HG03575 (cell line): ENCODE data around the gene PCDHGC3.

Experiments
- ATAC-seq: cut with Tn5 transposase; IDR thresholded peaks from one replicate; pipeline ENCODE4 v1.9.1; 2021; ENCODE audit not compliant: unreplicated experiment, insufficient number of reproducible peaks, low FRiP score; ENCODE audit errors: extremely low read depth

The PCDHGC3 gene

DNA sequence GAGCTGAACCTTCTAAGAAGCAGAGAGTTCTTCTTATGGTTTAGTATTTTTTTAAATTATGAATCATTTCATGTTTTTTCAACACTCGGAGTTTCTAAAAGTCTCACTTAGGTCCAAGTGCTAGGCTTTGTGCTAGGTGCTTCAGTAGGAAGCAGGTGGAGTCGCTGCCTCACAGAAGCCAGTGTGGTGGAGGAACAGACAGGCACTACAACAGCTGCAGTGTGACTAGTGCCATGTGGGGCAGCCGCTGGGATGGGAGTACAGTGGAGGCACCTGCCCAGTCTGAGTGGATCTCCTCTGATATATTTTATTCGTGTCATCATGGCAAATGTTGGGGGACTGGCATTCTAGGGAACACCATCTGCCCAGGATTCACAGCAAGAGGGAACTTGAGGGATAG is 28.4 kb downstream of the PCDHGC3 start:
- no peak for ATAC-seq

GRCh38 chr5:141506381-141507155 is 30.8 kb downstream of the PCDHGC3 start:
- ATAC-seq: no peak

- ATAC-seq: peak; percentile 29
Observed at GRCh38 chr5:141507387-141508091, 31.8 kb downstream of the PCDHGC3 start.

- ATAC-seq: no peak
Observed at GRCh38 chr5:141508440-141508797, 32.7 kb downstream of the PCDHGC3 start.

DNA sequence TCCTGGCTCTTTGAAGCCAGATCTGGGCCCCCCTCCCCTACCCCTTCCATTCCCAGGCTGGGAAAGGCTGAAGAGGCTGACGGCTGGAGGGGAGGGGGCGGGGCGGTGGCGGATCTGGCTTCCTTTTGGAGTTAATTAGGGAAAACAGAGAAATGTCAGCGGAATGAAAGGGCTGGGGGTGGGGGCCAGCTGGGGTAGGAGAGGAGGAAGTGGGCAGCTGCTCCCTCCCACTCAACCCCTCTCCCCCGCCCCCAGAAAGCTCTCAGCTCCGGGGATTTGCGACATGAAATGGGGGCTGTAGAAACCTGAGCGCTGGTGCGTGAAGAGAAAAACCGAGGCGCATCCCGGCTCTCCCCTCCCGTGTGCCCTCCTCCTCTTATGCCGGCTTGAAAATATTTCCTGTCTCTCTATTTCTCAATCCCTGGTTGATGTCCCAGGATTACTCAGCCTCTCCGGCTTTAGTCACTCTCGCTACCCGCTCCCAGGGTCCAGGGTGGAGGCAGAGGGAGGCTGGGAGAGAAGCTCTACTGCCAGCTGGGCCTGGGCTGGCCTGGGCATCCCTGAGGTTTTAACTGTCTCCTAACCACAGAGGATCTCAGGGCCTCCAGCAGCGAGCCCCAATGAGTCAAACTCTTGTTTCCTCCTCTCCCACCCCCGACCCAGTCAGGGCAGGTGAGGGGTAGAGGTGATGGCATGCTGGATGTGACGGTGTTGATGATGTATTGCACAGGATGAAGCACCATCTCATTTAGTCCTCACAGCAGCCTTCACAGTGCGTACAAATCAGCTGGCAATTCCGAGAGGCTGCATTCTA is 33.2 kb downstream of the PCDHGC3 start:
- no peak for ATAC-seq

DNA sequence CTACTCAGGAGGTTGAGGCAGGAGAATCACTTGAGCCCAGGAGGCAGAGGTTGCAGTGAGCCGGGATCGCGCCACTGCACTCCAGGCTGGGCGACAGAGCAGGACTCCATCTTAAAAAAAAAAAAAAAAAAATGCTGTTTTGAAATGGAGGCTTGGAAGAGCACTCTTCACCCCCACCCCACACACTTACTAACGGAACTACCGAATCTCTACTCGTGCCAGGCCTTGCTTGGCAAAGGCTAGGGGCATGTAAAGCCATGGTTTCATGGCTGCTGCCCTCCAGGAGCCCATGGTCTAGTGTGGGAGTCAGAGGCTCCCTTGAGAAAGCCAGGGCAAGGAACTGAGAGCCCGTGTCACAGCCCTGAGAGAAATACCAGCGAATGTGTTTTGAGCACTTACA is 34.4 kb downstream of the PCDHGC3 start:
- ATAC-seq: no peak

DNA sequence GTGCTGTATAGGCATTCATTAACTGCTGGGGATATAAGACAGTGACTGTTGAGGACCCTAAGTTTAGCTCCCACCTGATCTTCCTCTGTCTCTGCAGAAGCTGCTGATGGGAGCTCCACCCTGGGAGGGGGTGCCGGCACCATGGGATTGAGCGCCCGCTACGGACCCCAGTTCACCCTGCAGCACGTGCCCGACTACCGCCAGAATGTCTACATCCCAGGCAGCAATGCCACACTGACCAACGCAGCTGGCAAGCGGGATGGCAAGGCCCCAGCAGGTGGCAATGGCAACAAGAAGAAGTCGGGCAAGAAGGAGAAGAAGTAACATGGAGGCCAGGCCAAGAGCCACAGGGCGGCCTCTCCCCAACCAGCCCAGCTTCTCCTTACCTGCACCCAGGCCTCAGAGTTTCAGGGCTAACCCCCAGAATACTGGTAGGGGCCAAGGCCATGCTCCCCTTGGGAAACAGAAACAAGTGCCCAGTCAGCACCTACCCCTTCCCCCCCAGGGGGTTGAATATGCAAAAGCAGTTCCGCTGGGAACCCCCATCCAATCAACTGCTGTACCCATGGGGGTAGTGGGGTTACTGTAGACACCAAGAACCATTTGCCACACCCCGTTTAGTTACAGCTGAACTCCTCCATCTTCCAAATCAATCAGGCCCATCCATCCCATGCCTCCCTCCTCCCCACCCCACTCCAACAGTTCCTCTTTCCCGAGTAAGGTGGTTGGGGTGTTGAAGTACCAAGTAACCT is 35.3 kb downstream of the PCDHGC3 start:
- ATAC-seq: no peak

DNA sequence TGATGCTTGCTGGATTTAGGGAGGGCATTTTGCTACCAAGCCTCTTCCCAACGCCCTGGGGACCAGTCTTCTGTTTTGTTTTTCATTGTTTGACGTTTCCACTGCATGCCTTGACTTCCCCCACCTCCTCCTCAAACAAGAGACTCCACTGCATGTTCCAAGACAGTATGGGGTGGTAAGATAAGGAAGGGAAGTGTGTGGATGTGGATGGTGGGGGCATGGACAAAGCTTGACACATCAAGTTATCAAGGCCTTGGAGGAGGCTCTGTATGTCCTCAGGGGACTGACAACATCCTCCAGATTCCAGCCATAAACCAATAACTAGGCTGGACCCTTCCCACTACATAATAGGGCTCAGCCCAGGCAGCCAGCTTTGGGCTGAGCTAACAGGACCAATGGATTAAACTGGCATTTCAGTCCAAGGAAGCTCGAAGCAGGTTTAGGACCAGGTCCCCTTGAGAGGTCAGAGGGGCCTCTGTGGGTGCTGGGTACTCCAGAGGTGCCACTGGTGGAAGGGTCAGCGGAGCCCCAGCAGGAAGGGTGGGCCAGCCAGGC is 36.1 kb downstream of the PCDHGC3 start:
- no peak for ATAC-seq

DNA sequence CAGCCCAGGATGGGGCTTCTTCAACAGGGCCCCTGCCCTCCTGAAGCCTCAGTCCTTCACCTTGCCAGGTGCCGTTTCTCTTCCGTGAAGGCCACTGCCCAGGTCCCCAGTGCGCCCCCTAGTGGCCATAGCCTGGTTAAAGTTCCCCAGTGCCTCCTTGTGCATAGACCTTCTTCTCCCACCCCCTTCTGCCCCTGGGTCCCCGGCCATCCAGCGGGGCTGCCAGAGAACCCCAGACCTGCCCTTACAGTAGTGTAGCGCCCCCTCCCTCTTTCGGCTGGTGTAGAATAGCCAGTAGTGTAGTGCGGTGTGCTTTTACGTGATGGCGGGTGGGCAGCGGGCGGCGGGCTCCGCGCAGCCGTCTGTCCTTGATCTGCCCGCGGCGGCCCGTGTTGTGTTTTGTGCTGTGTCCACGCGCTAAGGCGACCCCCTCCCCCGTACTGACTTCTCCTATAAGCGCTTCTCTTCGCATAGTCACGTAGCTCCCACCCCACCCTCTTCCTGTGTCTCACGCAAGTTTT is 36.7 kb downstream of the PCDHGC3 start:
- no peak for ATAC-seq

GRCh38 chr5:141512911-141513626 is 37.3 kb downstream of the PCDHGC3 start:
- ATAC-seq: no peak

DNA sequence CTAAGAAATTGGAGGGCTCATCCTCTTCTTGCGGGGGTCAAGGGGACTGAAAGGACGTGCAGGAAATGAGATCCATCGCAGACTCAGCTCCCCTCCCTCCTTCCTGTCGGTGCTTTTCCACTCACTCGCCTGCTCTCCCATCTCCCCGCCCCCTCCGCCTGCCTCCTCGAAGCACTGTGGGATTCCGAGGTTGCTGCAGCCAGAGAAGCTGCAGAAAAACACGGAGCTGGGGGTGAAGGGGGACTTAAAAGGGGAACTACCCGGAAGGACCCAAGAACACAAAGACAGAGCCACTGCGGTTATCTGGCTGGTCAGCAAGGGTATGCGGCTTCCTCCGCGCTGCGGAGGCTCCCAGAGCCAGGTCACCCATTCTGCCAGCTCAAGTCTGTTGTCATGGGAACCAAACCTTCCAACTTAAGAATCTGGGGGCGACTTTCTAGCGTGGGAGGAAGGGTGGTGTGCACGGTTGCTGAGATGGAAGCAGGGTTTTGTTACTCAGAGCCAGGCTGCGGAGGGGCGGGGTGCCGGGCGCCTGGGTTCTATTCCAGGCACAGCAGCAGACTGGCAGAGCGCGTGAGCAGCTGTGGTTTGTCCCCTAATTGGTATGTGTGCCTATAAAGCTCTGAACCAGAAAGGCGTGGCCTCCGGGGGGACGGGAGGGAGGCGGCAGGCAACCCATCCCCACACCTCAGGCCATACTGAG is 38.0 kb downstream of the PCDHGC3 start:
- no peak for ATAC-seq

GRCh38 chr5:141514330-141515133 is 38.8 kb downstream of the PCDHGC3 start:
- ATAC-seq: no peak

DNA sequence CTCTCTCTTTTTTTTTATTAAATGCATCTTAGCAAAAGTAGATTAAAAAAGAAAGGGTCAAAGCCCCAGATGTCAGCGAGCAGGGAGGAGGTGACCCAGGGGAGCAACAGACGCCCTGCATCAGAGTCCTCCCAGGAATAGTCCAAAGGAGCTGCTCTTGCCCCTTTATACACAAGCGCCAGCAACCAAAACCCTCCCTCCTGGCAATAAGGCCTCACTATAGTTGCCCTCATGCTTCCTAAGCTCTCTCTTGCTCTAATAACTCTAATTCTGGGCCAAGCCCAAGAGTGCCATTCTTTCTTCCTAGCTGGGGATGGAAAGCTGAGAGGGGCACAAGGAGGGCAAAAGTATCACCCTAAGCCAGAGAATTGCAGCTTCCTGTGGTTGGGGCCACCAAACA is 39.4 kb downstream of the PCDHGC3 start:
- no peak for ATAC-seq

- no peak for ATAC-seq
Observed at GRCh38 chr5:141515946-141516671, 40.3 kb downstream of the PCDHGC3 start.

- ATAC-seq: no peak
Observed at GRCh38 chr5:141516672-141517025, 40.9 kb downstream of the PCDHGC3 start.

- ATAC-seq: no peak
Observed at GRCh38 chr5:141517312-141517711, 41.5 kb downstream of the PCDHGC3 start.
